Measurements from ENCODE around the gene UTP25.
A peak's percentile ranks its signal among the peaks of the same experiment; 100 is the strongest.
"Not testable (repeated sequence)": the region's sequence is repeated elsewhere in the genome, so short reads cannot be mapped to it uniquely, and the experiment has no call there.

UTP25 gene

GRCh38 chr1:209895709-209896108 lies 67.9 kb downstream of the UTP25 start:
- DNase-seq (no peak), ATAC-seq (no peak)

- no peak for DNase-seq
- ATAC-seq: no peak
These were observed 68.6 kb downstream of the UTP25 start for GRCh38 chr1:209896346-209896745.

- ATAC-seq, DNase-seq: not testable (repeated sequence)
These were observed 70.5 kb downstream of the UTP25 start for GRCh38 chr1:209898271-209898670.

GRCh38 chr1:209898851-209899250 lies 71.1 kb downstream of the UTP25 start:
- not testable (repeated sequence) for DNase-seq, ATAC-seq

GRCh38 chr1:209899948-209900347 lies 72.2 kb downstream of the UTP25 start:
- ATAC-seq: peak; percentile 46
- peak; percentile 27 for DNase-seq

GRCh38 chr1:209900734-209901133 lies 73.0 kb downstream of the UTP25 start:
- ATAC-seq (no peak), DNase-seq (no peak)

GRCh38 chr1:209901211-209901610 lies 73.4 kb downstream of the UTP25 start:
- DNase-seq: no peak
- no peak for ATAC-seq

- ATAC-seq, DNase-seq: not testable (repeated sequence)
These were observed 77.0 kb downstream of the UTP25 start for GRCh38 chr1:209904774-209905173.
